ENCODE results near the gene SLC38A3.

Gene SLC38A3

DNA sequence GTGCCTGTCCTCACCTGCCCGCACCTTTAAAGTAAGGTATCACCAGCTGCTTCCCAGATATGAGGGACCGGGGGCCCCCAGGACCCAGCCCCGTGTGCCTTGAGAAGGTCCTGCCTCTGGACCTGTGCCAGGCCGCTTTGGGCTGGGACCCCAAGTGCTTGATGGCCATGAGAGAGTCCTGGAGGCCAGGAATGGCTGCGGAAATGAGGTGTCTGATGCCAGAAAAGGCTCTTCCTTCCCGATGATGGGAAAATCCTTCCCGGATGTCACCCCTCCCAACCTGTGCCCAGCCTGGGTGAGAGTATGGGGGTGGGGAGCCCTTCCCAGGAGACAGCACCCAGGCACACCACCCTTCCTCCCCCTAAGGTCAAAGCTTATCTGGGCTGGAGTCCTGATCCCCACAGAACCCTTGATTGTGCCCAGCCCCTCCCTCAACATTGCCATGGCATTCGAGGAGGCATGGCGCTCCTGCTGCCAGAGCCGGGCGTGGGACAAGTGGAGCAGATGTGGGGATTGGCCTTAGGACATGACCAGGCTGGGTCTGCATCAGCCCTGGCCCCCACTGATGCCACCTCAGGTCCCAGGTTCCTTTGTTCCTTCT lies 35.7 kb upstream of the SLC38A3 start:
- TF ChIP-seq, protein P1, sequence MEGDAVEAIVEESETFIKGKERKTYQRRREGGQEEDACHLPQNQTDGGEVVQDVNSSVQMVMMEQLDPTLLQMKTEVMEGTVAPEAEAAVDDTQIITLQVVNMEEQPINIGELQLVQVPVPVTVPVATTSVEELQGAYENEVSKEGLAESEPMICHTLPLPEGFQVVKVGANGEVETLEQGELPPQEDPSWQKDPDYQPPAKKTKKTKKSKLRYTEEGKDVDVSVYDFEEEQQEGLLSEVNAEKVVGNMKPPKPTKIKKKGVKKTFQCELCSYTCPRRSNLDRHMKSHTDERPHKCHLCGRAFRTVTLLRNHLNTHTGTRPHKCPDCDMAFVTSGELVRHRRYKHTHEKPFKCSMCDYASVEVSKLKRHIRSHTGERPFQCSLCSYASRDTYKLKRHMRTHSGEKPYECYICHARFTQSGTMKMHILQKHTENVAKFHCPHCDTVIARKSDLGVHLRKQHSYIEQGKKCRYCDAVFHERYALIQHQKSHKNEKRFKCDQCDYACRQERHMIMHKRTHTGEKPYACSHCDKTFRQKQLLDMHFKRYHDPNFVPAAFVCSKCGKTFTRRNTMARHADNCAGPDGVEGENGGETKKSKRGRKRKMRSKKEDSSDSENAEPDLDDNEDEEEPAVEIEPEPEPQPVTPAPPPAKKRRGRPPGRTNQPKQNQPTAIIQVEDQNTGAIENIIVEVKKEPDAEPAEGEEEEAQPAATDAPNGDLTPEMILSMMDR (IDR thresholded peaks at IDR 0.05; ENCODE audit: extremely low read depth, missing control alignments): no peak
- no peak for DNase-seq (ENCODE audit: low spot score)

DNA sequence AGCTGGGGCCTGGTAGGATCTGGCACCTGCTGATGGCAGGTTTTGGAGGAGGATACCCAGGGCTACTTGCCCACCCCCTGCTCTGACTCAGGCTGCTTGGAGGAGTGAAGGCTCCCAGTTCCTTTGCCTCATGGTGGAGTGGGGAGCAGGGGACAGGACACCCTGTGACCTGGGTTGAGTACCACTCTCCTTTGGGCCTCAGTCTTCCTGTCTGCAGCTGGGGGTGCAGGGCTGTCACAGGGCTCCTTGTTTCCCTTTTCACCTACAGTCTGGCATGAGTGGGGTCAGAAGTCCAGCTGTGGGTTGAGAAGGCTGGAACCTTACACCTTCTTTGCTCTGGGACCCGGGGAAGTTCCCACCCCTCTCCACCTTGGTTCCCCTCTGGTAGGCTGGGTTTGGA lies 35.2 kb upstream of the SLC38A3 start:
- TF ChIP-seq, protein P1 (IDR thresholded peaks at IDR 0.05; ENCODE audit: extremely low read depth, missing control alignments): no peak
- DNase-seq (ENCODE audit: low spot score): no peak

DNA sequence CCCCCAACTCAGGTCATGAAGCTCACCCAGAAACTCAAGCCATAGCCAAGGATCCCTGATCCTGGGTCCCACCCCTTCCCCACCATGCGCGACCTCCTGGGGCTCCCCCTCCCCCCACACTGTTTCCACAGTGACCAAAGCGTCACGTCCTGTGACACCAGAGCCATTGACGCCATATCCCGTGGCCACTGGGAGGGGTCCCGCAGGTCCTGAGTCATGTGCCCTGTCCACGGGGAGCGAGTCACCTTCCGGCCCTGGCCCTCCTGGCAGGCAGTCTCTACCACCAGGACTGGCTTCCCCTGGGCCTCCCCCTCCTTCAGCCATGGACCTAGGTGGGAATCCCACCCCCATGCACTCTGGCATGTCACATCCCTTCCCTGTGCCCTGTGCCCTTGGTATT lies 34.4 kb upstream of the SLC38A3 start:
- no peak for DNase-seq (ENCODE audit: low spot score)
- TF ChIP-seq, protein P1 (IDR thresholded peaks at IDR 0.05; ENCODE audit: extremely low read depth, missing control alignments): no peak

DNA sequence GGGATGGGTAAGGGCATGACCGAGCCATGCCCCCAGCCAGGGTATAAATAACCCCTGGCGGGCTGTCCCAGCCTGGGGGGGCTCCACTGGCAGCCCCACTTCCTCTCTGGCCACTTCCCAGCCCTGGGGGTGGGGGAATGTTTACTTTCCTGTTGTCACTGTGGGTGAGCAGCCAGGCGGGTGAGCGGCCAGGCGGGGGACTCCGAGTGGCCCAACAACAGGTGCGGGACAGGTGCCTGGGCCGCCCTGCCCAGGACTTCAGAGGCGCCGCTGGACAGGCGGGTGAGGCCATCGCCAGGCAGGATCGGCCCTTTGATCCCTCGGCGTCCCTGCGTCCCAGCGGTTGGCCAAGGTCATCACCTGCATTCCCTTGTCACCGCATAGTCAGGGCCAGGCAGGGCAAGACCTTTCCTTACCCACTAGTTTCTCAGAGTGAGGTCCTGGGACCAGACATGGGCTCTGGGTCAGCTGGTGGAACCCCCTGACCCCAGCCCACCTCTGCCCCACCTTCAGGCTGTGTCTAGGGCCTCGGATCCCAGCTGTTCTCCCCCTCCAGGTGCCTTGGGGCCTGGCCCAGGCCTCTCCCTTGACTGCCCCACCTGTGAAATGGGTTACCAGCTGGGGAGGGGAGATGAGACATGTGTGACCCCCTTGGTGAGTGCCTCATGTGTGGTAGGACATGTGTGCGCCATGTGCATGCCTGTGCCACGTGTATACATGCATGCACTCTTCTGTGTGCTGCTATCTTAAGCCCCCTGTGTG lies 33.4 kb upstream of the SLC38A3 start:
- TF ChIP-seq, protein P1 (IDR thresholded peaks at IDR 0.05; ENCODE audit: extremely low read depth, missing control alignments): no peak
- no peak for DNase-seq (ENCODE audit: low spot score)

DNA sequence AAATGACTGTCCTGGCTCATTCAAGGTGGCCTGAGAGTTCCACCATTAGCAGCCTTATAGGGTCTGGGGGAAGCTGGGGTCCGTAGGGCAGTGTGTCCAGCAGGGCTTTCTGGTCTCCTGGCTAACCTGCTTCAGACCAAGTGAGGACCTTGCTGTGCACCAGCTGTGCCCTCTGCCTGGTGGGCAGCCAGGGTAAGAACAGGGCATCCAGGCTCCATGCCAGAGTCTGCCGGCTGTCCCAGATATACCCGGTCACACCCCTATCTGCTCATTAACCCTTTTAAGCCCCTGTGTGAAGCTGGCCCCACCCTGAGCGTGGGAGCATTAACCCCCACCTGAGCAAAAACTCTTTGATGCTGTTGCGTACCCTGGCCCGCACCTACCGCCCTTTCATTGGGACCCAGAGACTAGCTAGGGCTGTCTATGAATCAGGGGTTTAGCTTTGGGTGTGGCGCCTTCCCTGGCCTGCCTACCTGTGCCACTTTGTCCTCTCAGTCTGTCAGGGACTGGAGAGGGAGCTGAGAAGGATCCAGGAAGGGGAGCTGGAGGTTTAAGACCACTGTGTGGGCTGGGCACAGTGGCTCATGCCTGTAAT lies 32.3 kb upstream of the SLC38A3 start:
- TF ChIP-seq, protein P1 (IDR thresholded peaks at IDR 0.05; ENCODE audit: extremely low read depth, missing control alignments): no peak
- no peak for DNase-seq (ENCODE audit: low spot score)

DNA sequence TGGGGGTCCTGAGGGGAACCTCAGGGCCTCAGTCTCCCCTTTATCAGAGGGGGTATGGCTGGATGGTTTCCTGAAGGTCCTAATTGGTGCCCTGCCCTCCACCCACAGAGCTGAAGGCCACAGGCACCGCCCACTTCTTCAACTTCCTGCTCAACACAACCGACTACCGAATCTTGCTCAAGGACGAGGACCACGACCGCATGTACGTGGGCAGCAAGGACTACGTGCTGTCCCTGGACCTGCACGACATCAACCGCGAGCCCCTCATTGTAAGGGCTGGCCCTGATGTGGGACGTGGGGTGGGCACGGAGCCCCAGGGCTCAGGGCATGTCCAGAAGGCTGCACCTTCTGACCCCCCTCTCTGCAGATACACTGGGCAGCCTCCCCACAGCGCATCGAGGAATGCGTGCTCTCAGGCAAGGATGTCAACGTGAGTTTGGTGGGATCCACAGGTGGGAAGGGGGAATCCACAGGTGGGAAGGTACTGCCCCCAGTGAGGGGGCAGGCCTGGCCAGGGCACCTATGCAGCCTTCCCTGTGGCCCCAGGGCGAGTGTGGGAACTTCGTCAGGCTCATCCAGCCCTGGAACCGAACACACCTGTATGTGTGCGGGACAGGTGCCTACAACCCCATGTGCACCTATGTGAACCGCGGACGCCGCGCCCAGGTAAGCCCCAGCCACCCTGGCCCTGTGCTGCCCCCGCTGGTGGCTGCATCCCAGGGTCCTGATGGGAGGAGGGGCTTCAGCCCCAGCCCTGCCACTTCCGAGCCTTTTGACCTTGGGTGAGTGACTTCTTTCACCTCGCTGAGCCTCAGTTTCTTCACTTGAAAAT lies 31.2 kb upstream of the SLC38A3 start:
- TF ChIP-seq, protein P1 (IDR thresholded peaks at IDR 0.05; ENCODE audit: extremely low read depth, missing control alignments): no peak
- no peak for DNase-seq (ENCODE audit: low spot score)

Data from GM20000 (cell line).